ENCODE results near the gene SH3PXD2B. TPM values are rescaled to one million over a fixed set of nuclear protein-coding genes. Genes with fewer than 3 reads are reported as not detected.

Gene SH3PXD2B
- total and polyA plus RNA-seq, 2 of the 13 experiments (the other 11 are each of a cell fraction or from before 2014, with no cell fraction given) = 3.4 to 4.6 TPM

DNA sequence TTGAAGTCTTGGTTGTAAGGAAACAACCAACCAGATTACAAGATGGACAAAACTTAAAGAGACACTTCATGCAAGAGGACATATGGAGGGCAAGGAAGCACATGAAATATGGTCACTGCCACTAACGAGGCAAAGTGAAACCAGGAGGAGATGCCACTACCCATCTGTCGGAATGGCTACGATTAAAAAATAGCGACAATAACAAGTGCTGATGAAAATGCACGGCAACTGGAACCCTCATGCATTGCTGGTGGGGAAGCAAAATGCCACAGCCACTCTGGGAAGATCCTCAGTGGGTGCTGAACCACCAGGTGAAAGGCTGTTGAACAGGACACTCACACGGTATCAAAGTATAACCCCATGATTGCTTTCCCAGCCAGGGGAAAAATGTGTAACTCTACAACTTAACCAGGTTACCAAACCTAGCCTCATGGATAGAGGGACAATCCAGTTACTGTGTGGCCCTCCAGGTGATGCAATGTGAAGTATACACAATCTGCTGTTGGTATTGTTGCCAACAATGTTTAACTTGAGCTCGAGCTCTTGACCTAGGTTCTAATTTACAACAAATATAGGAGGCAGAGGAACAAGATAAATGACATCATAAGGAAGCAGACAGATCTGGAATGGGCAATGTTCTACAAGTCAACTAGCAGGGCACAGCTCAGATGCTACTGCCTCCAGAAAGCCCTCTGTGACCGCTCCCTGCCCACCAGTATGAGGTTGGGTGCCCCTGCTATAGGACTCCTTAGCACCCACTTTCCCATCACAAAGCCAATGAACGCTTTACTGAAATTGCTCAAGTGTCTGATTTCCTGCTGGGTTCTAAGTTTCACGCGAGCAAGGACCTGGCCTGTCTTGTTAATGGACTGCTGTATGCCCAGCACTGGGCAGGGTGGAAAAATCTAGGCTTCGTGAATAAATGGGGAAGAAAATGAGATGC is 25.8 kb downstream of the SH3PXD2B start (continued):
- TF ChIP-seq ZBTB44 (CRISPR knock-in tag; IDR thresholded peaks at IDR 0.05) (no peak), TMF1 (CRISPR knock-in tag; IDR thresholded peaks at IDR 0.05; ENCODE audit: low read depth) (no peak), HNRNPK (IDR thresholded peaks at IDR 0.05; ENCODE audit: low read depth, low read length, poor library complexity, severe bottlenecking) (no peak), MIER3 (CRISPR knock-in tag; IDR thresholded peaks at IDR 0.05; ENCODE audit: borderline replicate concordance) (peak; percentile 56; the same call in 1 of the 2 replicates), ZNF484 (CRISPR knock-in tag; IDR thresholded peaks at IDR 0.05; ENCODE audit: borderline replicate concordance, low read depth) (no peak), ZNF296 (CRISPR knock-in tag; conservative IDR thresholded peaks at IDR 0.05) (no peak), ZBTB21 (CRISPR knock-in tag; IDR thresholded peaks at IDR 0.05) (peak; percentile 86), ZMYM4 (CRISPR knock-in tag; IDR thresholded peaks at IDR 0.05) (no peak), KDM6A (CRISPR knock-in tag; IDR thresholded peaks at IDR 0.05; ENCODE audit: low read depth) (no peak), ZFP90 (CRISPR knock-in tag; IDR thresholded peaks at IDR 0.05; ENCODE audit: borderline replicate concordance) (no peak)
- TF ChIP-seq, protein P1, sequence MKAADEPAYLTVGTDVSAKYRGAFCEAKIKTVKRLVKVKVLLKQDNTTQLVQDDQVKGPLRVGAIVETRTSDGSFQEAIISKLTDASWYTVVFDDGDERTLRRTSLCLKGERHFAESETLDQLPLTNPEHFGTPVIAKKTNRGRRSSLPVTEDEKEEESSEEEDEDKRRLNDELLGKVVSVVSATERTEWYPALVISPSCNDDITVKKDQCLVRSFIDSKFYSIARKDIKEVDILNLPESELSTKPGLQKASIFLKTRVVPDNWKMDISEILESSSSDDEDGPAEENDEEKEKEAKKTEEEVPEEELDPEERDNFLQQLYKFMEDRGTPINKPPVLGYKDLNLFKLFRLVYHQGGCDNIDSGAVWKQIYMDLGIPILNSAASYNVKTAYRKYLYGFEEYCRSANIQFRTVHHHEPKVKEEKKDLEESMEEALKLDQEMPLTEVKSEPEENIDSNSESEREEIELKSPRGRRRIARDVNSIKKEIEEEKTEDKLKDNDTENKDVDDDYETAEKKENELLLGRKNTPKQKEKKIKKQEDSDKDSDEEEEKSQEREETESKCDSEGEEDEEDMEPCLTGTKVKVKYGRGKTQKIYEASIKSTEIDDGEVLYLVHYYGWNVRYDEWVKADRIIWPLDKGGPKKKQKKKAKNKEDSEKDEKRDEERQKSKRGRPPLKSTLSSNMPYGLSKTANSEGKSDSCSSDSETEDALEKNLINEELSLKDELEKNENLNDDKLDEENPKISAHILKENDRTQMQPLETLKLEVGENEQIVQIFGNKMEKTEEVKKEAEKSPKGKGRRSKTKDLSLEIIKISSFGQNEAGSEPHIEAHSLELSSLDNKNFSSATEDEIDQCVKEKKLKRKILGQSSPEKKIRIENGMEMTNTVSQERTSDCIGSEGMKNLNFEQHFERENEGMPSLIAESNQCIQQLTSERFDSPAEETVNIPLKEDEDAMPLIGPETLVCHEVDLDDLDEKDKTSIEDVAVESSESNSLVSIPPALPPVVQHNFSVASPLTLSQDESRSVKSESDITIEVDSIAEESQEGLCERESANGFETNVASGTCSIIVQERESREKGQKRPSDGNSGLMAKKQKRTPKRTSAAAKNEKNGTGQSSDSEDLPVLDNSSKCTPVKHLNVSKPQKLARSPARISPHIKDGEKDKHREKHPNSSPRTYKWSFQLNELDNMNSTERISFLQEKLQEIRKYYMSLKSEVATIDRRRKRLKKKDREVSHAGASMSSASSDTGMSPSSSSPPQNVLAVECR (CRISPR knock-in tag; IDR thresholded peaks at IDR 0.05; ENCODE audit: borderline replicate concordance) = no peak
- TF ChIP-seq, protein P2, sequence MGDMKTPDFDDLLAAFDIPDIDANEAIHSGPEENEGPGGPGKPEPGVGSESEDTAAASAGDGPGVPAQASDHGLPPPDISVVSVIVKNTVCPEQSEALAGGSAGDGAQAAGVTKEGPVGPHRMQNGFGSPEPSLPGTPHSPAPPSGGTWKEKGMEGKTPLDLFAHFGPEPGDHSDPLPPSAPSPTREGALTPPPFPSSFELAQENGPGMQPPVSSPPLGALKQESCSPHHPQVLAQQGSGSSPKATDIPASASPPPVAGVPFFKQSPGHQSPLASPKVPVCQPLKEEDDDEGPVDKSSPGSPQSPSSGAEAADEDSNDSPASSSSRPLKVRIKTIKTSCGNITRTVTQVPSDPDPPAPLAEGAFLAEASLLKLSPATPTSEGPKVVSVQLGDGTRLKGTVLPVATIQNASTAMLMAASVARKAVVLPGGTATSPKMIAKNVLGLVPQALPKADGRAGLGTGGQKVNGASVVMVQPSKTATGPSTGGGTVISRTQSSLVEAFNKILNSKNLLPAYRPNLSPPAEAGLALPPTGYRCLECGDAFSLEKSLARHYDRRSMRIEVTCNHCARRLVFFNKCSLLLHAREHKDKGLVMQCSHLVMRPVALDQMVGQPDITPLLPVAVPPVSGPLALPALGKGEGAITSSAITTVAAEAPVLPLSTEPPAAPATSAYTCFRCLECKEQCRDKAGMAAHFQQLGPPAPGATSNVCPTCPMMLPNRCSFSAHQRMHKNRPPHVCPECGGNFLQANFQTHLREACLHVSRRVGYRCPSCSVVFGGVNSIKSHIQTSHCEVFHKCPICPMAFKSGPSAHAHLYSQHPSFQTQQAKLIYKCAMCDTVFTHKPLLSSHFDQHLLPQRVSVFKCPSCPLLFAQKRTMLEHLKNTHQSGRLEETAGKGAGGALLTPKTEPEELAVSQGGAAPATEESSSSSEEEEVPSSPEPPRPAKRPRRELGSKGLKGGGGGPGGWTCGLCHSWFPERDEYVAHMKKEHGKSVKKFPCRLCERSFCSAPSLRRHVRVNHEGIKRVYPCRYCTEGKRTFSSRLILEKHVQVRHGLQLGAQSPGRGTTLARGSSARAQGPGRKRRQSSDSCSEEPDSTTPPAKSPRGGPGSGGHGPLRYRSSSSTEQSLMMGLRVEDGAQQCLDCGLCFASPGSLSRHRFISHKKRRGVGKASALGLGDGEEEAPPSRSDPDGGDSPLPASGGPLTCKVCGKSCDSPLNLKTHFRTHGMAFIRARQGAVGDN (CRISPR knock-in tag; IDR thresholded peaks at IDR 0.05) = no peak
